ENCODE results near the gene RABGEF1.

DNA sequence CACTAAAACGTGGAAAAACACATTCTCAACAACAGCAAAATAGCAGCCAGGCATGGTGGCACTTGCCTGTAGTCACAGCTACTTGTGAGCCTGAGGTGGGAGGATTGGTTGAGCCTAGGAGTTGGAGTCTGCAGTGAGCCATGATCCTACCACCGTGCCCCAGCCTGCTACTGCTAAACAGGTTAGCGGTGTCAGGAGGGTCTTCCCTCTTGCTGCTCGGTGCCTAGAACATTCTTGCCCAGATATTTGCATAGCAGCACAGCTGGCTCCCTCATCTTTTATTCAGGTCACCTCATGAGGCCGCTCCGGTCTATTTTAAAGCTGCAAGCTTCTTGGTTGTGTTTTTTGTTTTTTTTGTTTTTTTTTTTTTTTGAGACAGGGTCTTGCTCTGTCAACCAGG is 2.9 kb upstream of the RABGEF1 start:
- TF ChIP-seq EZH2phosphoT487 (IDR thresholded peaks at IDR 0.05; ENCODE audit: insufficient read depth, low read depth) (no peak), EZH2 (IDR thresholded peaks at IDR 0.05; ENCODE audit: insufficient read depth, poor library complexity, severe bottlenecking) (no peak)
